Measurements from ENCODE around the gene DDX19B. TPM values are rescaled to one million over a fixed set of nuclear protein-coding genes. Genes with fewer than 3 reads are reported as not detected.

The DDX19B gene
- total RNA-seq, 1 experiment from 2014 or later = 38.4 TPM

Other genes starting within 250 kb of the DDX19B start
- 27.8 to 30.3 TPM (median 28.5 TPM) in 3 replicates for gene PDPR, start 184.9 kb upstream of the DDX19B start, total RNA-seq (2021)
- gene CLEC18C, start 125.4 kb upstream of the DDX19B start, total RNA-seq (2021) = 0.11 to 0.48 TPM (median 0.18 TPM) in 3 replicates
- 26.0 to 27.6 TPM (median 27.3 TPM) in 3 replicates for gene EXOSC6, start 47.2 kb upstream of the DDX19B start, total RNA-seq (2021)
- gene AARS1, start 9.7 kb upstream of the DDX19B start, total RNA-seq (2021) = 174 to 214 TPM (median 174 TPM) in 3 replicates
- gene DDX19A, start 47.7 kb downstream of the DDX19B start, total RNA-seq (2021) = 42.0 to 47.0 TPM (median 43.7 TPM) in 3 replicates
- gene ST3GAL2, start 139.9 kb downstream of the DDX19B start, total RNA-seq (2021) = 46.0 to 49.4 TPM (median 46.2 TPM) in 3 replicates
- gene FCSK, start 155.4 kb downstream of the DDX19B start, total RNA-seq (2021) = 7.0 to 10.6 TPM (median 8.6 TPM) in 3 replicates
- 56.6 to 65.6 TPM (median 61.8 TPM) in 3 replicates for gene COG4, start 224.4 kb downstream of the DDX19B start, total RNA-seq (2021)
- 423 to 475 TPM (median 430 TPM) in 3 replicates for gene SF3B3, start 224.6 kb downstream of the DDX19B start, total RNA-seq (2021)

All from WTC11 (cell line).